ENCODE measurements around the gene TNFRSF25. TPM values are rescaled to one million over a fixed set of nuclear protein-coding genes. Genes with fewer than 3 reads are reported as not detected.

TNFRSF25 gene
- polyA plus RNA-seq, 1 donor from 2014 or later, result 52.2 TPM

DNA sequence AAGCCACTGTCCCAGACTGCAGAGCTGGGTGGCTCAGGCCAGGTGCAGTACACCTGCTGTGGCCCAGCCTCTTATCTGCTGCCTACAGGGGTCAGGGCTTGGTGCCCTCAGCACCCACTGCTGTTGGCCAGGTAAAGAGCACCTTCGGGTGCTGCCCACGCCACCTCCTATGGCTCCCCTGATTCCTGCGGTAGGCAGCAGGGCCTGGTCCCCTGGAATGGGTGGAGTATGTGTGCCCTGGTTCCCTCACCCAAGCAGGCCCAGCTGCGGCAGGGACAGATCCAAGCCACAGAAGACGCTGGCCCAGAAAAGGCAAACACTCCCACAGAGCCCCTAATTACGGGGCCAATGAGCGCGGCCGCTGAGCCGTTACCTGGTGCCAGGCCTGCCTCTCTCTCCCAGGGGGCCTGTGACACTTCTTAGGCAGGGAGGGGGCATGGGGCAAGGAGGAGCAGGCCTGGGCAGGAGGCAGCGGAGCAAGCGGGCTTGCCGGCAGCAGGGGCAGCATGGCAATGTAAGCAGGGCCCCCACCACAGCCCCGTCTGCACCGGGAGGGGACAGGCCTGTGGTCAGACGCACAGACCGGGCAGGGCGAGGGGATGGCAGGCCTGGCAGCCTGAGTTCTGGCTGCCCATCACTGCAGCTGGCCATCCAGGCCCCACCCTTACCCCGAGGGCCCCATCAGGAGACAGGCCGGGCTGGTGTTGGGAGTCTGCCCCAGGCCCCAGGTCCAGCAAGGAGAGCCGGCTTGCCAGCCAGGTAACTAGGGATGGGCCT is 22.4 kb downstream of the TNFRSF25 start:
- Histone ChIP-seq H3K9me3 (ENCODE audit: low read length) (no peaks in the 10 kb centered on the region), H3K4me3 (ENCODE audit: low read length) (no peak overlapping the region), H2AFZ (ENCODE audit: low read depth, low read length) (no peak overlapping the region), H4K20me1 (ENCODE audit: insufficient read depth) (no peaks in the 10 kb centered on the region), H3K27ac (ENCODE audit: low read length) (no peak overlapping the region), H3K27me3 (ENCODE audit: insufficient read depth, low read depth, low read length) (peaks cover 39% of the 10 kb centered on the region), H3K79me2 (replicated peaks; ENCODE audit: insufficient read depth, low read length) (no peaks in the 10 kb centered on the region), H3K4me2 (ENCODE audit: low read length) (no peak overlapping the region), H3K9ac (ENCODE audit: low read length) (no peak overlapping the region), H3K9me2 (ENCODE audit: insufficient read depth, low read length) (no peaks in the 10 kb centered on the region), H3K36me3 (ENCODE audit: insufficient read depth, low read length) (no peaks in the 10 kb centered on the region), H3F3A (ENCODE audit: insufficient read depth, low read length, poor library complexity, severe bottlenecking) (no peaks in the 10 kb centered on the region)
- TF ChIP-seq, protein P1, sequence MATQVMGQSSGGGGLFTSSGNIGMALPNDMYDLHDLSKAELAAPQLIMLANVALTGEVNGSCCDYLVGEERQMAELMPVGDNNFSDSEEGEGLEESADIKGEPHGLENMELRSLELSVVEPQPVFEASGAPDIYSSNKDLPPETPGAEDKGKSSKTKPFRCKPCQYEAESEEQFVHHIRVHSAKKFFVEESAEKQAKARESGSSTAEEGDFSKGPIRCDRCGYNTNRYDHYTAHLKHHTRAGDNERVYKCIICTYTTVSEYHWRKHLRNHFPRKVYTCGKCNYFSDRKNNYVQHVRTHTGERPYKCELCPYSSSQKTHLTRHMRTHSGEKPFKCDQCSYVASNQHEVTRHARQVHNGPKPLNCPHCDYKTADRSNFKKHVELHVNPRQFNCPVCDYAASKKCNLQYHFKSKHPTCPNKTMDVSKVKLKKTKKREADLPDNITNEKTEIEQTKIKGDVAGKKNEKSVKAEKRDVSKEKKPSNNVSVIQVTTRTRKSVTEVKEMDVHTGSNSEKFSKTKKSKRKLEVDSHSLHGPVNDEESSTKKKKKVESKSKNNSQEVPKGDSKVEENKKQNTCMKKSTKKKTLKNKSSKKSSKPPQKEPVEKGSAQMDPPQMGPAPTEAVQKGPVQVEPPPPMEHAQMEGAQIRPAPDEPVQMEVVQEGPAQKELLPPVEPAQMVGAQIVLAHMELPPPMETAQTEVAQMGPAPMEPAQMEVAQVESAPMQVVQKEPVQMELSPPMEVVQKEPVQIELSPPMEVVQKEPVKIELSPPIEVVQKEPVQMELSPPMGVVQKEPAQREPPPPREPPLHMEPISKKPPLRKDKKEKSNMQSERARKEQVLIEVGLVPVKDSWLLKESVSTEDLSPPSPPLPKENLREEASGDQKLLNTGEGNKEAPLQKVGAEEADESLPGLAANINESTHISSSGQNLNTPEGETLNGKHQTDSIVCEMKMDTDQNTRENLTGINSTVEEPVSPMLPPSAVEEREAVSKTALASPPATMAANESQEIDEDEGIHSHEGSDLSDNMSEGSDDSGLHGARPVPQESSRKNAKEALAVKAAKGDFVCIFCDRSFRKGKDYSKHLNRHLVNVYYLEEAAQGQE (IDR thresholded peaks at IDR 0.05; ENCODE audit: borderline replicate concordance), result no peak
- TF ChIP-seq MXI1 (conservative IDR thresholded peaks at IDR 0.05; ENCODE audit: poor library complexity, severe bottlenecking), result no peak
- TF ChIP-seq EP300 (conservative IDR thresholded peaks at IDR 0.05; ENCODE audit: poor library complexity, severe bottlenecking), result no peak
- no peak for TF ChIP-seq RAD21 (conservative IDR thresholded peaks at IDR 0.05)
- no peak for TF ChIP-seq SMC3 (conservative IDR thresholded peaks at IDR 0.05; ENCODE audit: poor library complexity)
- no peak for TF ChIP-seq TAF1 (IDR thresholded peaks at IDR 0.05; ENCODE audit: low read depth)
- TF ChIP-seq POLR2AphosphoS5 (IDR thresholded peaks at IDR 0.05), result no peak
- no peak for TF ChIP-seq EZH2 (IDR thresholded peaks at IDR 0.05; ENCODE audit: borderline replicate concordance, insufficient read depth, low read length, poor library complexity, severe bottlenecking)
- TF ChIP-seq, protein P2, sequence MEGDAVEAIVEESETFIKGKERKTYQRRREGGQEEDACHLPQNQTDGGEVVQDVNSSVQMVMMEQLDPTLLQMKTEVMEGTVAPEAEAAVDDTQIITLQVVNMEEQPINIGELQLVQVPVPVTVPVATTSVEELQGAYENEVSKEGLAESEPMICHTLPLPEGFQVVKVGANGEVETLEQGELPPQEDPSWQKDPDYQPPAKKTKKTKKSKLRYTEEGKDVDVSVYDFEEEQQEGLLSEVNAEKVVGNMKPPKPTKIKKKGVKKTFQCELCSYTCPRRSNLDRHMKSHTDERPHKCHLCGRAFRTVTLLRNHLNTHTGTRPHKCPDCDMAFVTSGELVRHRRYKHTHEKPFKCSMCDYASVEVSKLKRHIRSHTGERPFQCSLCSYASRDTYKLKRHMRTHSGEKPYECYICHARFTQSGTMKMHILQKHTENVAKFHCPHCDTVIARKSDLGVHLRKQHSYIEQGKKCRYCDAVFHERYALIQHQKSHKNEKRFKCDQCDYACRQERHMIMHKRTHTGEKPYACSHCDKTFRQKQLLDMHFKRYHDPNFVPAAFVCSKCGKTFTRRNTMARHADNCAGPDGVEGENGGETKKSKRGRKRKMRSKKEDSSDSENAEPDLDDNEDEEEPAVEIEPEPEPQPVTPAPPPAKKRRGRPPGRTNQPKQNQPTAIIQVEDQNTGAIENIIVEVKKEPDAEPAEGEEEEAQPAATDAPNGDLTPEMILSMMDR (IDR thresholded peaks at IDR 0.05; ENCODE audit: poor library complexity, severe bottlenecking), result no peak

DNA sequence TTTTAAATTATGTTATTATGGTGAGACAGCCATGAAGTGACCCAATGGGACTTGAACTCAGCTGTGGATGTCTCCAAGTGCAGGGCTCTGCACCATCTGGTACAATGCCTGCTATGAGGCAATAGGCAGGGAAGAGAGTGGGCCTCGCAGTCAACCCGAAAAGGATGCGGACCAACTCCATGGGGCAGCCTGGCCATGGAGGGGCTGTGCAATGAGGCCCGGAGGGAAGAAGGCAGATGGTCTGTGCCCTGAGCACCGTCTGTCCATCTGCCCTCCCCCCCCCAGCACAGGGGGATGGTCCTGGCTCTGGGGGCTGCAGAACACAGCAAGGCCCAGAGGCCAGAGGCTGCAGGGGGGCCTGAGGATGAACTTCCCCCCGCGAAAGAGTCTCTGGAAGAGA is 24.4 kb downstream of the TNFRSF25 start:
- H3K4me2 ChIP-seq (ENCODE audit: low read length), result no peak overlapping the region
- TF ChIP-seq EZH2 (IDR thresholded peaks at IDR 0.05; ENCODE audit: borderline replicate concordance, insufficient read depth, low read length, poor library complexity, severe bottlenecking), result no peak
- no peak for TF ChIP-seq RAD21 (conservative IDR thresholded peaks at IDR 0.05)
- TF ChIP-seq EP300 (conservative IDR thresholded peaks at IDR 0.05; ENCODE audit: poor library complexity, severe bottlenecking), result no peak
- TF ChIP-seq, protein P1 (IDR thresholded peaks at IDR 0.05; ENCODE audit: borderline replicate concordance), result no peak
- no peak for TF ChIP-seq SMC3 (conservative IDR thresholded peaks at IDR 0.05; ENCODE audit: poor library complexity)
- TF ChIP-seq, protein P2 (IDR thresholded peaks at IDR 0.05; ENCODE audit: poor library complexity, severe bottlenecking), result no peak
- TF ChIP-seq TAF1 (IDR thresholded peaks at IDR 0.05; ENCODE audit: low read depth), result no peak
- no peak for TF ChIP-seq MXI1 (conservative IDR thresholded peaks at IDR 0.05; ENCODE audit: poor library complexity, severe bottlenecking)
- no peak for TF ChIP-seq POLR2AphosphoS5 (IDR thresholded peaks at IDR 0.05)
- H3K4me3 ChIP-seq (ENCODE audit: low read length), result no peak overlapping the region
- no peak overlapping the region for H2AFZ ChIP-seq (ENCODE audit: low read depth, low read length)
- H3K79me2 ChIP-seq (replicated peaks; ENCODE audit: insufficient read depth, low read length), result no peaks in the 10 kb centered on the region
- H3K36me3 ChIP-seq (ENCODE audit: insufficient read depth, low read length), result no peaks in the 10 kb centered on the region
- no peaks in the 10 kb centered on the region for H4K20me1 ChIP-seq (ENCODE audit: insufficient read depth)
- H3K9ac ChIP-seq (ENCODE audit: low read length), result no peak overlapping the region
- H3K9me3 ChIP-seq (ENCODE audit: low read length), result no peaks in the 10 kb centered on the region
- no peaks in the 10 kb centered on the region for H3K9me2 ChIP-seq (ENCODE audit: insufficient read depth, low read length)
- H3F3A ChIP-seq (ENCODE audit: insufficient read depth, low read length, poor library complexity, severe bottlenecking), result no peaks in the 10 kb centered on the region
- H3K27ac ChIP-seq (ENCODE audit: low read length), result no peak overlapping the region
- H3K27me3 ChIP-seq (ENCODE audit: insufficient read depth, low read depth, low read length), result peaks cover 20% of the 10 kb centered on the region
